ENCODE measurements around the gene TAPT1. TPM values are rescaled to one million over a fixed set of nuclear protein-coding genes. Genes with fewer than 3 reads are reported as not detected.

Gene TAPT1
- total and polyA plus RNA-seq, 4 donors: 47.6 to 64.9 (median 48.1) TPM

GRCh38 chr4:16253127-16253960 is 27.1 kb upstream of the TAPT1 start:
- H3K4me3 ChIP-seq (ENCODE audit: low read depth, low read length): no peak overlapping the region
- H3K27ac ChIP-seq (ENCODE audit: low read depth, low read length): no peak overlapping the region
- no peaks in the 10 kb centered on the region for H3K4me1 ChIP-seq (ENCODE audit: control insufficient read depth, insufficient read depth, low read length)
- no peaks in the 10 kb centered on the region for H3K27me3 ChIP-seq (ENCODE audit: control insufficient read depth, insufficient read depth, low read length)
- no peaks in the 10 kb centered on the region for H3K9me3 ChIP-seq (ENCODE audit: control insufficient read depth, insufficient read depth, low read length)
- peaks cover 6% of the 10 kb centered on the region for H3K36me3 ChIP-seq (ENCODE audit: control insufficient read depth, insufficient read depth, low read length)
- no peak for DNase-seq (ENCODE audit: low read depth in 4 of 6, low spot score in 6 of 6)
- no CpG with 5 or more reads among the region's 2 CpGs for WGBS (ENCODE audit: insufficient coverage)

DNA sequence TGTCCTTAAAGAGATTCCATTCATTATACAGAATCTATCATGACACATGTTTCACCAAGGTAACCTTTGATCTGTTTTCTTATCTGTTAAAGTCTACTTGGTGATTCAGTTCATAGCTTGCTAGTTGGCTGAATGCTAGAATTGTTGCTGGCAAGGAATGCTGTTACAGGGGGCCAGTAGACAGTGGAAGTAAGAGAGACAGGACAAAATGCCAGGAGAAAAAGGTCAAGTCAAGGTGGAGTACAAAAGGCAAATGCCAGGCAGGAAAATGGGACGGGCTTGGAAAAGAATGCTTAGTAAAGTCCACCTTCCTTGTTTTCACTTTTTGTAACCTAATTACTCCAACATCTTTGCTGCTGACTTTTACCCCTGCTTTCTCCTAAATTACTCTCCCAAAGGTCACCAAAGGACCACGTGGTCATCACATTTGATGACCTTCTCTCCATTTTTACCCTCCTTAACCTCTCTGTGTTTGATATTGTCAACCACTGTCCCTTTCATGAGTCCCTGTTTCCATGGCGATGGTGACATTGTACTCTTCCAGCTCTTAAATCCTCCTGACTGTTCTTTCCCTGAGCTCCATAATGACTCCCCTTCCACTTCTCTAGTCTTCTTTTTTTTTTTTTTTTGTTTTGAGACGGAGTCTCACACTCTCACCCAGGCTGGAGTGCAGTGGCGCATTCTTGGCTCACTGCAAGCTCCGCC is 24.5 kb upstream of the TAPT1 start:
- WGBS (ENCODE audit: insufficient coverage): 82% methylated on average over 3 of the region's 6 CpGs
- no peaks in the 10 kb centered on the region for H3K4me1 ChIP-seq (ENCODE audit: control insufficient read depth, insufficient read depth, low read length)
- no peak overlapping the region for H3K4me3 ChIP-seq (ENCODE audit: low read depth, low read length)
- no peaks in the 10 kb centered on the region for H3K9me3 ChIP-seq (ENCODE audit: control insufficient read depth, insufficient read depth, low read length)
- no peaks in the 10 kb centered on the region for H3K36me3 ChIP-seq (ENCODE audit: control insufficient read depth, insufficient read depth, low read length)
- no peak for DNase-seq (ENCODE audit: low read depth in 4 of 6, low spot score in 6 of 6)
- H3K27ac ChIP-seq (ENCODE audit: low read depth, low read length): no peak overlapping the region
- H3K27me3 ChIP-seq (ENCODE audit: control insufficient read depth, insufficient read depth, low read length): no peaks in the 10 kb centered on the region

DNA sequence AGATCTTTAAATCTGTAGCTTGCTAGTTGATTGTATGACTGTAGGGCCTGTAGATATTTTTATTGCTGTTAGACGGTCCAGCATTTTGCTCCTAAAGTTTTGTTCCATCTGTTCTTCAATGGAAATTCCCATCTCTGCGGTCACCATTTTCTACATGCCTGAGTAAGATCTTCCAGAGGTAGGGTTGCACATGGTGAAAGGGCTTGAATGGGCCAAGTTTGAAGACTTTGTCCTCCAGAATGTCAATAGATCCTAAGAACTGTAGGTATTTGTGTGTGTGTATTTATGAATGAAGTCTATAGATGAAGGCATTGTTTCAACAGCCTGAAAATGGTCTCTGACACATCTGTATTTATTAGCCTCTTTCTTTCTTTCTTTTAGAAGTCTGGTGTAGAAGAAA is 22.3 kb upstream of the TAPT1 start:
- H3K9me3 ChIP-seq (ENCODE audit: control insufficient read depth, insufficient read depth, low read length): no peaks in the 10 kb centered on the region
- H3K36me3 ChIP-seq (ENCODE audit: control insufficient read depth, insufficient read depth, low read length): no peaks in the 10 kb centered on the region
- H3K4me3 ChIP-seq (ENCODE audit: low read depth, low read length): no peak overlapping the region
- no peak for DNase-seq (ENCODE audit: low read depth in 4 of 6, low spot score in 6 of 6)
- no CpG with 5 or more reads among the region's 2 CpGs for WGBS (ENCODE audit: insufficient coverage)
- no peaks in the 10 kb centered on the region for H3K27me3 ChIP-seq (ENCODE audit: control insufficient read depth, insufficient read depth, low read length)
- H3K4me1 ChIP-seq (ENCODE audit: control insufficient read depth, insufficient read depth, low read length): no peaks in the 10 kb centered on the region
- H3K27ac ChIP-seq (ENCODE audit: low read depth, low read length): no peak overlapping the region

- no peak overlapping the region for H3K27ac ChIP-seq (ENCODE audit: low read depth, low read length)
- no peak for DNase-seq (ENCODE audit: low read depth in 4 of 6, low spot score in 6 of 6)
- WGBS (ENCODE audit: insufficient coverage): 100% methylated on average over 1 of the region's 1 CpG
Observed at GRCh38 chr4:16245241-16245640, 19.0 kb upstream of the TAPT1 start.

DNA sequence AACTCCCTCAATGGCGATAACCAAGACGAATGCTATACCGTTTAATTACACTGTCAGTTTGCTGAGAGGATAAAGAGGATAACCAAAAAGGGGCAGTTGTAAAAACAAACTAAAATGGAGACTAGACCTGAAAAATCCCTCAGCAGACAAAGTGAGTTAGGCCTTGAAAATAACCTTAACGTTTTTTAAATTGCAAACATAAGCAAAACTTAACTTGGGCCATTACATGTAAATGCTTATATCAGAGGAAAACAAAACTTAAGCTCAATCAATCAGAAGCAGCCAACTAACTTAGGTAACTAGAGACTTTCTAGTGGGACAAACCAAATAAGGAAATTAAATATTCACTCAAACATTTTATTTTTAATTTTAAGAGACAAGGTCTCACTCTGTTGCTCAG is 17.0 kb upstream of the TAPT1 start:
- no peaks in the 10 kb centered on the region for H3K4me1 ChIP-seq (ENCODE audit: control insufficient read depth, insufficient read depth, low read length)
- H3K27me3 ChIP-seq (ENCODE audit: control insufficient read depth, insufficient read depth, low read length): no peaks in the 10 kb centered on the region
- H3K27ac ChIP-seq (ENCODE audit: low read depth, low read length): no peak overlapping the region
- no peaks in the 10 kb centered on the region for H3K9me3 ChIP-seq (ENCODE audit: control insufficient read depth, insufficient read depth, low read length)
- 100% methylated on average over 3 of the region's 4 CpGs for WGBS (ENCODE audit: insufficient coverage)
- no peaks in the 10 kb centered on the region for H3K36me3 ChIP-seq (ENCODE audit: control insufficient read depth, insufficient read depth, low read length)
- H3K4me3 ChIP-seq (ENCODE audit: low read depth, low read length): no peak overlapping the region
- DNase-seq (ENCODE audit: low read depth in 4 of 6, low spot score in 6 of 6): no peak

More at GRCh38 chr4:16245241-16245640, 19.0 kb upstream of the TAPT1 start:
- H3K27me3 ChIP-seq (ENCODE audit: control insufficient read depth, insufficient read depth, low read length): no peaks in the 10 kb centered on the region
- no peaks in the 10 kb centered on the region for H3K9me3 ChIP-seq (ENCODE audit: control insufficient read depth, insufficient read depth, low read length)
- H3K4me3 ChIP-seq (ENCODE audit: low read depth, low read length): no peak overlapping the region
- H3K36me3 ChIP-seq (ENCODE audit: control insufficient read depth, insufficient read depth, low read length): no peaks in the 10 kb centered on the region
- no peaks in the 10 kb centered on the region for H3K4me1 ChIP-seq (ENCODE audit: control insufficient read depth, insufficient read depth, low read length)

DNA sequence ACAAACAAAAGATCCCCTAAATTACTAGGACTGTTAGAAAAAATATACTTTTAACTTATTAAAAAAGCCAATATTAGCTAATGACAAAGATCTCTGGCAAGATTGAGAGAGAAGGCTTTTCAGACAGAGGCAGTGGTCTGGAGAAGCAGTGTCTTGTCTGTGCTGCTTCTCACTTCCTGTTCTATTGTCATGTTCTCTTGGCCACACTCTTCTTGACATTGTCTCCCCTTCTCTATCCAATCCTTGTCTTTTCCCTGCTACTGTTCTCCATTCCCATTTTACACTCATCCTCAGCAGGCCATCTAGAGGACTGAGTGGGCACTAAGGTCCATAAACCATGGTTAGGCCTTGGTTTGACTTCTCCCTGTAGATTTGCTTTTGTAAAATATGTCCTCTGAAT is 14.0 kb upstream of the TAPT1 start:
- no peaks in the 10 kb centered on the region for H3K9me3 ChIP-seq (ENCODE audit: control insufficient read depth, insufficient read depth, low read length)
- no peak for DNase-seq (ENCODE audit: low read depth in 4 of 6, low spot score in 6 of 6)
- no peaks in the 10 kb centered on the region for H3K4me1 ChIP-seq (ENCODE audit: control insufficient read depth, insufficient read depth, low read length)
- H3K27ac ChIP-seq (ENCODE audit: low read depth, low read length): no peak overlapping the region
- no peaks in the 10 kb centered on the region for H3K36me3 ChIP-seq (ENCODE audit: control insufficient read depth, insufficient read depth, low read length)
- no peaks in the 10 kb centered on the region for H3K27me3 ChIP-seq (ENCODE audit: control insufficient read depth, insufficient read depth, low read length)
- no peak overlapping the region for H3K4me3 ChIP-seq (ENCODE audit: low read depth, low read length)

DNA sequence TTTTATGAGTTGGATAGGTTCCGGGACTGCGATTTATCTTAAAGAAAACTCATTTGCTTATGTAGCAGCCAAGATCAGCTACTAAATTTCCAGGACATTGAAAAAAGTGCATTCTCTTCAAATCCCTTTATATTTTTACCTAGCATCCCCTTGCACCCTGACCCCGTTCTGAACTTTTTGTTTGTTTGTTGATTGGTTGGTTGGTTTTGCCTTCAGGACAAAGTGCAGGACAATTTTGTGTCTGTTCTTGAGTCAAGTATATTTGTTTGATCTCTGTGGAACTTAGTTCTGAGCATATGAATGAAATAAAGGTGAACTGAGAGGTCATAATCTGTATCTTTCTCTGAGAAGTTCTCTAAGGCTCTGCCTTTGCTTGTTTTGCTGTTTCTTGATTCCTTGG is 12.8 kb upstream of the TAPT1 start:
- H3K27me3 ChIP-seq (ENCODE audit: control insufficient read depth, insufficient read depth, low read length): no peaks in the 10 kb centered on the region
- H3K4me1 ChIP-seq (ENCODE audit: control insufficient read depth, insufficient read depth, low read length): no peaks in the 10 kb centered on the region
- H3K4me3 ChIP-seq (ENCODE audit: low read depth, low read length): no peak overlapping the region
- no peaks in the 10 kb centered on the region for H3K36me3 ChIP-seq (ENCODE audit: control insufficient read depth, insufficient read depth, low read length)
- WGBS (ENCODE audit: insufficient coverage): no CpG with 5 or more reads among the region's 3 CpGs
- DNase-seq (ENCODE audit: low read depth in 4 of 6, low spot score in 6 of 6): no peak
- H3K9me3 ChIP-seq (ENCODE audit: control insufficient read depth, insufficient read depth, low read length): no peaks in the 10 kb centered on the region
- no peak overlapping the region for H3K27ac ChIP-seq (ENCODE audit: low read depth, low read length)

DNA sequence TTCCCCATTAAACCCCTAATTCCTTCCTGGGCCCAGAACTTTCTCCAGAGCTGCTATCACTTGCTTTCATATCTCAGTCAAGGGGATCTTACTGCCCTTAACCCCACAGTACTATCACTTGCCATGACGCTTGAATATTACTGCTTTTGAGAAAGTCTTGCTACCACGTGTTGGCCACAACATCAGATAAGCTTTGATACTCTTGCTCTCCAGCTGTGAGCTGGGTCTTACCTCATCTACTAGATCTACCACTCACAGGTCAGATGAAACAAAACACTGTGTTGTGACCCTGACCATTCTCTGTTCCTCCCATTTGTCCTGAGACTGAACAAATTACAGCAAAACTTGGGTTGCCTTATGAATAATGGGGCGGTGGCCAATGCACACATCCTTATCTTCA is 12.1 kb upstream of the TAPT1 start:
- Histone ChIP-seq H3K9me3 (ENCODE audit: control insufficient read depth, insufficient read depth, low read length) (no peaks in the 10 kb centered on the region), H3K36me3 (ENCODE audit: control insufficient read depth, insufficient read depth, low read length) (no peaks in the 10 kb centered on the region), H3K27me3 (ENCODE audit: control insufficient read depth, insufficient read depth, low read length) (no peaks in the 10 kb centered on the region), H3K27ac (ENCODE audit: low read depth, low read length) (no peak overlapping the region), H3K4me3 (ENCODE audit: low read depth, low read length) (no peak overlapping the region), H3K4me1 (ENCODE audit: control insufficient read depth, insufficient read depth, low read length) (no peaks in the 10 kb centered on the region)
- no peak for DNase-seq (ENCODE audit: low read depth in 4 of 6, low spot score in 6 of 6)
- 97% methylated on average over 3 of the region's 3 CpGs for WGBS (ENCODE audit: insufficient coverage)

GRCh38 chr4:16237715-16238114 is 11.4 kb upstream of the TAPT1 start:
- Histone ChIP-seq H3K4me3 (ENCODE audit: low read depth, low read length) (no peak overlapping the region), H3K9me3 (ENCODE audit: control insufficient read depth, insufficient read depth, low read length) (no peaks in the 10 kb centered on the region), H3K4me1 (ENCODE audit: control insufficient read depth, insufficient read depth, low read length) (no peaks in the 10 kb centered on the region), H3K27ac (ENCODE audit: low read depth, low read length) (no peak overlapping the region), H3K36me3 (ENCODE audit: control insufficient read depth, insufficient read depth, low read length) (no peaks in the 10 kb centered on the region), H3K27me3 (ENCODE audit: control insufficient read depth, insufficient read depth, low read length) (no peaks in the 10 kb centered on the region)
- 94% methylated on average over 7 of the region's 7 CpGs for WGBS (ENCODE audit: insufficient coverage)
- no peak for DNase-seq (ENCODE audit: low read depth in 4 of 6, low spot score in 6 of 6)

Data from spinal cord (tissue), 10 donors.